Immature natural killer cell (primary cell): ENCODE results near the gene CEP41. TPM values are rescaled to one million over a fixed set of nuclear protein-coding genes. Genes with fewer than 3 reads are reported as not detected.

Experiments used
- DNase-seq, 3 donors: peaks; one replicate each; pipeline ENCODE4 v3.0.0; 2022; ENCODE audit warnings: mixed read lengths in 1 of 3
- H3K27ac Mint-ChIP-seq, 6 donors: one replicate each; pipeline ENCODE4 v1.8.0; 2020; ENCODE audit warnings: mixed read lengths in 6 of 6, mild to moderate bottlenecking in 5 of 6, inconsistent platforms in 4 of 6, moderate library complexity in 3 of 6
- H3K27me3 Mint-ChIP-seq, 3 donors: one replicate each; pipeline ENCODE4 v1.8.0; 2020 to 2021; ENCODE audit warnings: low read depth in 3 of 3, mild to moderate bottlenecking in 3 of 3, mixed read lengths in 3 of 3, moderate library complexity in 3 of 3, inconsistent platforms in 1 of 3
- H3K36me3 Mint-ChIP-seq, 3 donors: one replicate each; pipeline ENCODE4 v1.8.0; 2020; ENCODE audit warnings: mixed read lengths in 3 of 3, inconsistent platforms in 2 of 3, mild to moderate bottlenecking in 2 of 3
- H3K4me1 Mint-ChIP-seq, 2 donors: one replicate each; pipeline ENCODE4 v1.8.0; 2020; ENCODE audit warnings: inconsistent platforms in 2 of 2, mild to moderate bottlenecking in 2 of 2, mixed read lengths in 2 of 2, moderate library complexity in 1 of 2
- H3K4me3 Mint-ChIP-seq, 5 donors: one replicate each; pipeline ENCODE4 v1.8.0; 2020; ENCODE audit warnings: mild to moderate bottlenecking in 5 of 5, mixed read lengths in 5 of 5, inconsistent platforms in 3 of 5, moderate library complexity in 3 of 5
- H3K9me3 Mint-ChIP-seq, 6 donors: one replicate each; pipeline ENCODE4 v1.8.0; 2020; ENCODE audit warnings: mild to moderate bottlenecking in 6 of 6, mixed read lengths in 6 of 6, inconsistent platforms in 4 of 6, moderate library complexity in 3 of 6
- polyA plus RNA-seq, 3 donors: library from polyadenylated mRNA; unstranded; fragments of 300-500 nt; fragmentation: Illumina TruSeq; gene quantifications; one replicate each; pipeline ENCODE4 v1.2.3, GENCODE V29; 2021

Gene CEP41
- polyA plus RNA-seq, 3 donors from 2014 or later, result 17.9 to 22.4 (median 20.8) TPM

DNA sequence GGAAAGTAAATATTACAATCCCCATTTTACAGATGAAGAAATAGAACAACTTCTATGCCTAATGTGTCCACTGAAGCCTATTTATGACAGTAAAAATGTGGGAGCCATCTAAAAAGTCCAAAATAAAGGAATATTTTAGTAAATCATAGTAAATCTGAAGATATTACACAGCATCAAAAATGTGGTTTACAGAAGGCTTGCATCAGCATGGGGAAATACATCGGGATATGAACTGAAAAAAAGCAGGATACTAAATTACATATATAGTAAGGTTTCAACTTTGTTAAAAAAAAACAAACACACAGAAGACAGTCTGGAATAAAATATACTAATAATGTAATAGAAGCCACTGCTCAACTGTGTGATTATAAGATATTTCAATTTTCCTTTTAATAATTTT lies 39.7 kb downstream of the CEP41 start:
- Mint-ChIP-seq H3K36me3 (peaks cover 5 to 40% (median 31%) of the 10 kb centered on the region in 3 donors), H3K4me3 (no peak overlapping the region), H3K27ac (no peak overlapping the region), H3K27me3 (peaks cover 0 to 3% (median 0%) of the 10 kb centered on the region in 3 donors), H3K4me1 (peaks cover 0 to 5% of the 10 kb centered on the region in 2 donors), H3K9me3 (no peaks in the 10 kb centered on the region)
- DNase-seq, result no peak

DNA sequence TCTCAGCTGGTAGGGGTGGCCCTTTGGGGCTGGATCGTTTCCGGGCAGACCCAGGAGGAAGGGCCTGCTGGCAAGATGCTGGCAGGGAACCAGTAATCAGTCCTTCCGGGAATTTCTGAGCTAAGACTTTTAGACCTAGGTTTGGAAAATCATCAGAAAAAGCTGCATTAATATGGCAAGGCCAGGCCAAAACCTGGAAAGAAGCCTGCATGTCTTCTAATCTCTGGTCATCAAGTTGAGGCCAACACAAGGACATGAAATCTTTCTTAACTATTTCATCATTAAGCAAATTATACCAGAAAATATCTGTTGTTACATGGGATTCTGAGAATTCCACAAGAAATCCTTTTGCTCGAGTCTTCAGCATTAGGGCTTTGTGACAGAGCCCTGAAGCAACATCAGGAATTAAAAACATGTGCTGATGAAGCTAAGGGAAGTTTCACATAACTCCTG lies 40.7 kb downstream of the CEP41 start:
- no peaks in the 10 kb centered on the region for H3K9me3 Mint-ChIP-seq
- peaks cover 2 to 10% of the 10 kb centered on the region in 2 donors for H3K4me1 Mint-ChIP-seq
- H3K36me3 Mint-ChIP-seq, result peaks cover 5 to 36% (median 31%) of the 10 kb centered on the region in 3 donors
- no peak overlapping the region for H3K4me3 Mint-ChIP-seq
- no peak overlapping the region for H3K27ac Mint-ChIP-seq
- peaks cover 0 to 3% (median 0%) of the 10 kb centered on the region in 3 donors for H3K27me3 Mint-ChIP-seq
- DNase-seq, result no peak

DNA sequence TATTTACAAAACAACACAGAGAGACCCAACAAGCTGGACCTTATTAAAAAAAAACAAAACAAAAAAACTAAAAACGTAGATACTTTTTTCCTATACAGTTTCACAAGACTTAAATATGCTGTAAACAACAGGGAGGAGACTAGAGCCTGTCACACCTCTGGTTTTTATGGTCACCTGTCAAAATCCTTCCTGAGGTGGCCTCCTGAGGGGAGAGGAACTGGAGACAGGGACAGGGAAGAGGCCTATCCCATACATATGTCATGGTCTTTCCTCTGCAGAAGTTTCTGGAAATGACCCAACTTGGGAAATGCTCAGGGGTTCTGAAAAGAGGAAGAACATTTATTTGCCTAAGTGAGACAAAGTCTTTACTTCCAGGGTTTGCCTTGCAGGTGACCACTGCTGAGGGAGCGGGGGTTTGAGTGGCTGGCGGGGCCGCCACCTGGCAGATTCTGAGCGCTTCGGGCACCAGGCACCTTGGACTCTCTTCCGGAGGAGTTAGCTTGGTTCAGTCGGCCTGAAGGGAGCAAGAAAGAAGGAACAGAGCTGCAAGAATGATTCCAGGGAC lies 42.2 kb downstream of the CEP41 start:
- no peak overlapping the region for H3K27ac Mint-ChIP-seq

DNA sequence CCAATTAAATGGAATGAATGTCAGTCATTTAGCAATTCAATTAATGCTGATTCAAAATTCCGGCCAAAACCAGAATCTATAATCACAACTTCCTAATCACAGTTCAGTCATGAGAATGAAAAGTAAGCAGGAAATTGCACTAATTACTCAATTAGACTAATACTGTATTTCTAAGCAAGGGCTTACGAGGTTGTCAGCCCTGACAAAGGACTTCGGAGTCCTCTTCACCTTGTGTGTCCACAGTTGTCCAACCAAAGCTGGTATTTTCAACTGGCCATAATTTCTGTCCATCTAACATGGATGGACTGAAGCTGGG lies 43.1 kb downstream of the CEP41 start:
- peak overlapping the region in 1 of 6 donors; percentile 47 for H3K27ac Mint-ChIP-seq
- H3K4me1 Mint-ChIP-seq, result peaks cover 19 to 34% of the 10 kb centered on the region in 2 donors
- H3K4me3 Mint-ChIP-seq, result no peak overlapping the region
- H3K27me3 Mint-ChIP-seq, result peaks cover 0 to 3% (median 2%) of the 10 kb centered on the region in 3 donors
- peaks cover 5 to 28% (median 25%) of the 10 kb centered on the region in 3 donors for H3K36me3 Mint-ChIP-seq
- no peak for DNase-seq
- no peaks in the 10 kb centered on the region for H3K9me3 Mint-ChIP-seq

More for the DNA sequence above, 42.2 kb downstream of the CEP41 start:
- Mint-ChIP-seq H3K27me3 (peaks cover 0 to 3% (median 2%) of the 10 kb centered on the region in 3 donors), H3K4me3 (no peak overlapping the region), H3K4me1 (peaks cover 17 to 26% of the 10 kb centered on the region in 2 donors), H3K9me3 (no peaks in the 10 kb centered on the region), H3K36me3 (peaks cover 5 to 30% (median 25%) of the 10 kb centered on the region in 3 donors)
- no peak for DNase-seq

DNA sequence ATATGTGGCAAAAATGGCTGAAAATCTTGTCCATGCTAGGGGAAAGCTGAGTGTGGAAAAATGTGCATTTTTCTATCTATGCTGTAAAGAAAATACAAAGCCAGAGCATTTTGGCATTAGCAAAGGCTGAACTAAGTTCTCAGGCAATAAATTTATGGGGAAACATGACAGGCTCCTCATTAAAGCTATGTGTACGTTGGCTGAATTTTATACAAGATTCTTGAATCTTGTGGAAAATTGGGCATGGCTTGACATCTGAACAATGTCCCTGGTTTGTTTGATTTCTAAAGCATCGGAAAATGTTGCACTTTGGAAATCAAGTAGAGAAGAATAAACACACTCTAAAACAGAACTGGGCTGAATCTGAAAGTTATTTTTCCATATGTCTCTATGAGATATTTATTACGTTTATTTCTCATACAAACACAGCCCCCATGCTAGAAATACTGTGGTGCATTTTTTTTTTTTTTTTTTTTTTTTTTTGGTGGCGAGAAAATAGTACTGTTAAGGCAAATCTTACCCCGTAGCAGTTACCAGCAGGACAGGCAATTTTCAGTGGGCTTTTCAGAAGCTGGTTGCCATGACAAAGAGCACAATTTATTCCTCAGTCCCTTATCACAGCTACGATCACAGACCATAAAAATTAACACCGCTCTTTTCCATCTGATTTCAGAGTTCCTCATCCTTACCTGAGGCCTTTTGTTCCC lies 43.6 kb downstream of the CEP41 start:
- H3K27ac Mint-ChIP-seq, result peak overlapping the region in 1 of 6 donors; percentile 47
- no peak for DNase-seq
- H3K4me1 Mint-ChIP-seq, result peaks cover 19 to 33% of the 10 kb centered on the region in 2 donors
- peaks cover 5 to 25% (median 23%) of the 10 kb centered on the region in 3 donors for H3K36me3 Mint-ChIP-seq
- peaks cover 0 to 3% (median 2%) of the 10 kb centered on the region in 3 donors for H3K27me3 Mint-ChIP-seq
- H3K9me3 Mint-ChIP-seq, result peaks cover 0 to 1% (median 0%) of the 10 kb centered on the region in 6 donors
- H3K4me3 Mint-ChIP-seq, result no peak overlapping the region

DNA sequence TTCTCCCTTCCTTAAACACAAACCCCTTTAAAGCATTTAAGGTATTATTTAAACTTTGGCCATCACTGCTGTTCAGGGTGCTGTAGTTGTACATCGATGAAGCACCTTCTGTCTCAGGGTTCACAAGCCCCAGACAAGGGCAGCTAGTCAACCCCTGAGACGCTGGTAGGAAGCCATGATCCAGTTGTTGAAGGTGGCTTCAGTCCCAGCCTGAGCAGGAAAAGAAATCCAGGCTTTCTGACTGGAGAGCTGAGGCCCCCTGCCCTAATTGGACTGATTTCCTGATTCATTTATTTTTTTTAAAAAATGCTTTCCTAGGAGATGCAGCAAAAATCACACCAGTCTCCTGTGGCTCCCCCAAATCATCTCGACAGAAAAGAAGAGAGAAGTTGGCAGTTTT lies 44.7 kb downstream of the CEP41 start:
- peak overlapping the region in 3 of 6 donors; percentile 19 to 46 (median 33) for H3K27ac Mint-ChIP-seq
- H3K27me3 Mint-ChIP-seq, result peaks cover 0 to 3% (median 2%) of the 10 kb centered on the region in 3 donors
- DNase-seq, result no peak
- H3K4me3 Mint-ChIP-seq, result no peak overlapping the region
- peaks cover 0 to 1% (median 0%) of the 10 kb centered on the region in 6 donors for H3K9me3 Mint-ChIP-seq
- peaks cover 19 to 34% of the 10 kb centered on the region in 2 donors for H3K4me1 Mint-ChIP-seq
- peaks cover 5 to 24% (median 23%) of the 10 kb centered on the region in 3 donors for H3K36me3 Mint-ChIP-seq

DNA sequence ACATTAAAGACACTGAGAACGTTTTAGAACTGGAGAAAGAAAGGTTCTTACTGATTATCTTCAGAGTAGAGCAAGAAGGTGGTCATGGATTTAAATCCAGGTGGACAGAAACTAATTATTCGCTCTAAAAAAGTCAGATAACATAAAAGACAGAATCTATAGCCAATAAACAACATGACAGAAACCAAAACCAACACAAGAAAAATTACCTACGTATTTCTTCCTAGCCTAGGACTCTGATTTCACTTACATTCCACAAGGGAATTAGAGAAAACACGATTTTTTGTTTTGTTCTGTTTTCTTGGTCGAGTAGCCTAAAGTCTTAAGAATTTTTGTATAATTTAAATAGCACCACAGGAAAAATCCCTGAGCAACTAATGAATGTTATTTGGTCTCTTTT lies 45.4 kb downstream of the CEP41 start:
- DNase-seq, result no peak
- peaks cover 0 to 3% (median 2%) of the 10 kb centered on the region in 3 donors for H3K27me3 Mint-ChIP-seq
- peaks cover 0 to 22% (median 21%) of the 10 kb centered on the region in 3 donors for H3K36me3 Mint-ChIP-seq
- H3K9me3 Mint-ChIP-seq, result peaks cover 0 to 1% (median 0%) of the 10 kb centered on the region in 6 donors
- H3K4me3 Mint-ChIP-seq, result peak overlapping the region in 2 of 5 donors; percentile 17 to 58
- H3K4me1 Mint-ChIP-seq, result peaks cover 19 to 34% of the 10 kb centered on the region in 2 donors
- H3K27ac Mint-ChIP-seq, result no peak overlapping the region

DNA sequence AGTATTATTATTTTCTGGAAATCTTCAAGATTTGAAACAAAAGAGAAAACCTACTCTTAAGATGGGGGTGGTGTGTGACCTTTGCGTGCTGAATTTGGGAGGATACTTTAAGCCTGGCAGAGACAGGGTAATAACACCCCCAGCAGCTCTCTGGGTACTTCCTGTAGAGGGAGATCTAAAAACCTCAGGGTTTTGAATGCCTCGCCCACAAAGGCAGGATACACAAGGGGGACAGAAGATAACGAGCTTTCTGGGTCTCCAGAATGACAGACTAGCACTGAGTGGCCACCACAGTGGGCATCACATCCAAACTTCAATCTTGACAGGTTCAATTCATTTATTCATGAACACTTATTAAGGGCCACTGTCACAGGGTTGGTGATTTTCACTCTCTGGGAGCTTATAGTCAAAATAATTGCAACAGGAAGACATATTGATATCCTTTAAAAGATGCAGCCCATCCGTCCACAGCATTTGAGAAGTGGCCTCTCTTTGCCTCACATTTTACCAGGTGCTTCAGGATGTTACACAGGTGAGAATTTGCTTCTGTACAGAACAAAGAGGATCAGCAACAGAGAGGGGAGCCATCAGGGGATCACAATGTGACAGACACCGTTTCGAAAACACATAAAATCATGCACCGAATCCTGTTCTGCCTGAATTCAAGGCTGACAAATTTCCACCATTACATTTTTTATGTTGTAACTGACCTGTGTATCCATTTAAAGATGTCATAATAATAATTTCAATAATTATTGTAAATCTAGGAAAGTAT lies 46.2 kb downstream of the CEP41 start:
- peaks cover 0 to 14% (median 13%) of the 10 kb centered on the region in 3 donors for H3K36me3 Mint-ChIP-seq
- H3K27ac Mint-ChIP-seq, result peak overlapping the region; percentile 68 to 89 (median 81)
- peak; percentile 26 to 51 (median 28) for DNase-seq
- H3K9me3 Mint-ChIP-seq, result peaks cover 0 to 1% (median 0%) of the 10 kb centered on the region in 6 donors
- peaks cover 0 to 3% (median 2%) of the 10 kb centered on the region in 3 donors for H3K27me3 Mint-ChIP-seq
- H3K4me1 Mint-ChIP-seq, result peaks cover 19 to 34% of the 10 kb centered on the region in 2 donors
- H3K4me3 Mint-ChIP-seq, result peak overlapping the region; percentile 44 to 79 (median 69)

DNA sequence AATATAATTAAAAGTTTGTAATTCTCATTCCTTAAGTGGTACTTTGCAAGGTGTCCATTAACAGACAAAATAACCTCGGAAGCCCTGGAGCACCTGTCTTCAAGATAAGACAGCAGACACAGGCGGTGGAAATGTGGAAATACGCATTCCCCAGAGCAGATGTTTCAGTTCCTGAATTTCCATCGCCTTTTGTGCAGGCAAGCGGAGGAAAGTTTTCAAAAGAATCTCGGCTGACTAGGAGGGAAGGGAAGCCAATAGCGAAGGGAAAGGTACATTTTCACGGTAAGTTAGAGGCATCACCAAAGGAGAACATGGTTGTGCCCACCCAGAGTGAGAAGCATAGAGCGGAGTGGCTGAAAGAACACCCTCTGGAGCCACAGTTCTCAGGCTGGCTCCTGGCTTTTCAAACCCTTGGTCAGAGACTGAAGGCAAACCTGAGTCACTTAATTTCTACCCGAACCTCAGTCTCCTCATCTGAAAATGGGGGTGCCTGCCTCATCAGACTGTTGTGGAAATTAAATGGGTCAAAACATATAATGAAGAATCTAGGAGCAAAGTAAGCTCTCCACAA lies 46.9 kb downstream of the CEP41 start:
- H3K27ac Mint-ChIP-seq, result peak overlapping the region; percentile 68 to 89 (median 81)
- H3K36me3 Mint-ChIP-seq, result peaks cover 0 to 14% (median 11%) of the 10 kb centered on the region in 3 donors
- peaks cover 0 to 3% (median 2%) of the 10 kb centered on the region in 3 donors for H3K27me3 Mint-ChIP-seq
- H3K4me3 Mint-ChIP-seq, result peak overlapping the region; percentile 44 to 79 (median 69)
- DNase-seq, result no peak
- H3K9me3 Mint-ChIP-seq, result peaks cover 0 to 1% (median 0%) of the 10 kb centered on the region in 6 donors
- peaks cover 19 to 34% of the 10 kb centered on the region in 2 donors for H3K4me1 Mint-ChIP-seq

DNA sequence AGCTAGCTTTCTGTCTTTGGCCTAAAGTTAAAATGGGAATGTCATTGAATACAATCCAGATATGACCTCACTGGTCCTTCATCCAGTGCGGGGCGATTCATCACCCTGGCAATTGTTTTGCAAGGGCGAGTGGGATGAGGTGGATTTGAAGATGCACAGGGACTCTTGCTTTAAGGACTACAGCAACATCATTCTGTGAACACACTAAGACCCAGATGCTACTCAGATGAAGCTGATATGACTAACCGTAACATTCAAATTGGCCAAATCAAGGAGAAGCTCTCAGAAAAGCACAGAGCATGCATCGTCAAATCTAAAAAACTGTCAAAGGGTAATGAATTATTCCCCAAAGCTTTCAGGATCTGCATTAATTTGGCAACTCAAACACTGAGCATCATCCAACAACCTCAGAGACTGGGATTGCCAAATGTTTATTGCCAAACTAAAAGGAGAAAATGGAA lies 47.7 kb downstream of the CEP41 start:
- Mint-ChIP-seq H3K36me3 (peaks cover 0 to 11% (median 4%) of the 10 kb centered on the region in 3 donors), H3K9me3 (peaks cover 0 to 3% (median 0%) of the 10 kb centered on the region in 6 donors), H3K4me1 (peaks cover 19 to 34% of the 10 kb centered on the region in 2 donors), H3K27ac (peak overlapping the region in 3 of 6 donors; percentile 16 to 89 (median 84)), H3K4me3 (peak overlapping the region in 1 of 5 donors; percentile 69), H3K27me3 (peaks cover 0 to 2% (median 0%) of the 10 kb centered on the region in 3 donors)
- DNase-seq, result no peak

DNA sequence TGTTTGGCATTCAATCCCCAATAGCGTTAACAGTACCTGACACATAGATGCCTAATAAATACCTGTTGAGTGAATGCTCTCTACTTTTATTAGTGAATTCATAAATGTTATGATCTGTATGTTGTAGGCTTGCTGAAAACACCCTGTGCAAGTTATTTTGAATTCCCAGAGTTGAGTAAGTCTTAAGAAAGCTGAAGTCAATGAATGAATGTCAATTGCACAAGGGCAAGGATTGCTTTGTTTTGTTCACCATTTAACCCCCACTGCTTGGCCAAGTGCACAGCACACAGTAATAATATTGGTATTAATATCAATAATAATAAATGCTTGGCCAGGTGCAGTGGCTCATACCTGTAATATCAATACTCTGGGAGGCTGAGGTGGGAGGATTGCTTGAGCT lies 50.3 kb downstream of the CEP41 start:
- Mint-ChIP-seq H3K27me3 (peaks cover 0 to 5% (median 0%) of the 10 kb centered on the region in 3 donors), H3K4me3 (no peak overlapping the region), H3K27ac (no peak overlapping the region), H3K36me3 (no peaks in the 10 kb centered on the region), H3K9me3 (peaks cover 0 to 3% (median 0%) of the 10 kb centered on the region in 6 donors), H3K4me1 (peaks cover 19 to 30% of the 10 kb centered on the region in 2 donors)
- DNase-seq, result no peak

DNA sequence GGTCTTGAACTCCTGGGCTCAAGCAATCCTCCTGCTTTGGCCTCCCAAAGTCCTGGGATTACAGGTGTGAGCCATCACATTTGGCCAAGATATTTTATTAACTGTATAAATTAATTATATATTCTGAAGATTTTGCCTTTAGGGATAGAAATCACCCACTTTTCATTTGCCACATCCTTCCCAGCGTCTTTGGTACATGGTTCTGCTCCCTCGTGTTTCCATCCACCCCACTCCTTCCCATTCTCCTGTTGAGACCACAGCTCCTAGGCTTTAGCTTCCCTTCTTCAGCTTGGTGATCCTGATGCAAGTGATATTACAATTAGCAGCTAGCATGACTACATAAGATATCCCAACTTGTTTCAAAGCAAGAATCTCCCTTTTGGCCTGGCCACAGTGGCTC lies 52.1 kb downstream of the CEP41 start:
- Mint-ChIP-seq H3K36me3 (no peaks in the 10 kb centered on the region), H3K9me3 (peaks cover 0 to 3% (median 0%) of the 10 kb centered on the region in 6 donors), H3K27ac (no peak overlapping the region), H3K4me3 (no peak overlapping the region), H3K4me1 (peaks cover 3 to 12% of the 10 kb centered on the region in 2 donors), H3K27me3 (peaks cover 0 to 3% (median 0%) of the 10 kb centered on the region in 3 donors)
- DNase-seq, result no peak
